CD4-positive, CD25-positive, alpha-beta regulatory T cell (primary cell): ENCODE measurements around the gene HAUS3. TPM values are rescaled to one million over a fixed set of nuclear protein-coding genes. Genes with fewer than 3 reads are reported as not detected.

Source experiments
- ATAC-seq, 2 donors: fragments of 150-1000 bp; cut with Tn5 transposase; one replicate each; pipeline ENCODE4 v1.10.0; 2021; ENCODE audit warnings: low read depth in 2 of 2, moderate number of reproducible peaks in 2 of 2, moderate library complexity in 1 of 2
- DNase-seq, 3 donors: peaks; one replicate each; pipeline versions ENCODE4 v3.0.0 to v3.0.0-alpha.2; 2012 to 2022; ENCODE audit warnings: mixed read lengths in 1 of 3
- H3K27ac ChIP-seq: one replicate; pipeline ENCODE4 v1.7.0; 2013; ENCODE audit warnings: mild to moderate bottlenecking, low read length; ENCODE audit not compliant: insufficient read depth, poor library complexity, severe bottlenecking
- H3K27me3 ChIP-seq: one replicate; pipeline ENCODE4 v1.7.0; 2013; ENCODE audit warnings: low read length; ENCODE audit not compliant: control insufficient read depth, insufficient read depth
- H3K36me3 ChIP-seq: one replicate; pipeline ENCODE4 v1.7.0; 2013; ENCODE audit warnings: mild to moderate bottlenecking, low read length, moderate library complexity; ENCODE audit not compliant: control insufficient read depth, insufficient read depth
- H3K4me1 ChIP-seq: 2 replicates; pipeline ENCODE4 v1.7.0; 2013; ENCODE audit warnings: mild to moderate bottlenecking, low read length; ENCODE audit not compliant: insufficient read depth, control insufficient read depth, poor library complexity, severe bottlenecking
- H3K4me3 ChIP-seq: one replicate; pipeline ENCODE4 v1.7.0; 2013; ENCODE audit warnings: low read depth, mild to moderate bottlenecking, low read length, moderate library complexity
- H3K9me3 ChIP-seq, 2 experiments: 1 replicate in 1 of 2; 2 replicates in 1 of 2; pipeline ENCODE4 v1.7.0; 2013; ENCODE audit warnings: low read length in 2 of 2, mild to moderate bottlenecking in 1 of 2, moderate library complexity in 1 of 2; ENCODE audit not compliant: control insufficient read depth in 2 of 2
- H3K27ac Mint-ChIP-seq, 3 donors: one replicate each; pipeline ENCODE4 v1.8.0; 2020 to 2022; ENCODE audit warnings: mild to moderate bottlenecking in 3 of 3, mixed read lengths in 3 of 3, moderate library complexity in 2 of 3
- H3K27me3 Mint-ChIP-seq: one replicate; pipeline ENCODE4 v1.8.0; 2022; ENCODE audit warnings: mild to moderate bottlenecking, mixed read lengths
- H3K36me3 Mint-ChIP-seq: one replicate; pipeline ENCODE4 v1.8.0; 2020; ENCODE audit warnings: mixed read lengths
- H3K4me1 Mint-ChIP-seq, 4 donors: one replicate each; pipeline ENCODE4 v1.8.0; 2020 to 2022; ENCODE audit warnings: mixed read lengths in 4 of 4, mild to moderate bottlenecking in 1 of 4
- H3K4me3 Mint-ChIP-seq, 4 donors: one replicate each; pipeline ENCODE4 v1.8.0; 2020 to 2022; ENCODE audit warnings: mild to moderate bottlenecking in 4 of 4, mixed read lengths in 4 of 4, moderate library complexity in 3 of 4
- H3K9me3 Mint-ChIP-seq, 7 donors: one replicate each; pipeline ENCODE4 v1.8.0; 2020 to 2022; ENCODE audit warnings: mixed read lengths in 7 of 7, mild to moderate bottlenecking in 3 of 7, moderate library complexity in 2 of 7
- polyA plus RNA-seq, 4 donors: library from polyadenylated mRNA; unstranded; fragments of 300-500 nt; fragmentation: Illumina TruSeq; gene quantifications; one replicate each; pipeline ENCODE4 v1.2.3, GENCODE V29; 2021
- total RNA-seq: library from RNA; stranded (reverse); gene quantifications from one replicate; pipeline ENCODE4 v1.2.3, GENCODE V29; 2022

HAUS3 gene
- total and polyA plus RNA-seq, 5 donors from 2014 or later, result 27.5 to 140 (median 28.8) TPM

DNA sequence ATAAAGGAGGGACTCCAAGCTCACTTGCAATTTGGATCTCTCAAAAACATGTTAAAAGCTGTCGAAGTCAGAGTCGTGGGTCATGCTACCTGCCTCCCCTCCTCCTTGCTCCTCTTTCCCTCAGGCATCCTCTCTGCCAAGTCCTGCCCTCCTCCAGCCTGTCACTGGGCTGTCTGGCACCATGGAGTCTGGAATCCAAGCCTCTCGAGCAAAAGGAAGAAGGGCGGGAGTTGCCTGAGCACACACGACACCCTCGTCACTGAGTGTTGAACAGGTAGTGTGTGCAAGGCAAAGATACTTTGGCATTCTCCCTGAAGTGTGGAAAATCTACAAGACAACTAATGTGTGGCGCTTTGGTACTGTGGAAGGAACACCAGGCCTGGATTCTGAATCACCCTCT, 62.2 kb downstream of the HAUS3 start:
- no peaks in the 10 kb centered on the region for H3K36me3 ChIP-seq
- no peak for ATAC-seq
- H3K27me3 Mint-ChIP-seq, result no peaks in the 10 kb centered on the region
- no peak overlapping the region for H3K27ac ChIP-seq
- H3K4me3 Mint-ChIP-seq, result no peak overlapping the region
- peaks cover 5% of the 10 kb centered on the region for H3K4me1 ChIP-seq
- H3K4me1 Mint-ChIP-seq, result peaks cover 0 to 29% (median 6%) of the 10 kb centered on the region in 4 donors
- H3K27me3 ChIP-seq, result no peaks in the 10 kb centered on the region
- H3K9me3 Mint-ChIP-seq, result peaks cover 0 to 7% (median 2%) of the 10 kb centered on the region in 7 donors
- H3K36me3 Mint-ChIP-seq, result peaks cover 3% of the 10 kb centered on the region
- no peak overlapping the region for H3K4me3 ChIP-seq
- no peak overlapping the region for H3K27ac Mint-ChIP-seq
- H3K9me3 ChIP-seq, result no peaks in the 10 kb centered on the region
- DNase-seq, result no peak

GRCh38 chr4:2178986-2179385, 62.9 kb downstream of the HAUS3 start:
- H3K27ac Mint-ChIP-seq, result no peak overlapping the region
- DNase-seq (no peak), ATAC-seq (no peak)
- H3K27me3 Mint-ChIP-seq, result no peaks in the 10 kb centered on the region
- H3K36me3 Mint-ChIP-seq, result peaks cover 6% of the 10 kb centered on the region
- H3K36me3 ChIP-seq, result no peaks in the 10 kb centered on the region
- no peak overlapping the region for H3K4me3 ChIP-seq
- no peaks in the 10 kb centered on the region for H3K27me3 ChIP-seq
- H3K27ac ChIP-seq, result no peak overlapping the region
- peaks cover 5% of the 10 kb centered on the region for H3K4me1 ChIP-seq
- peaks cover 0 to 32% (median 6%) of the 10 kb centered on the region in 4 donors for H3K4me1 Mint-ChIP-seq
- H3K9me3 Mint-ChIP-seq, result peaks cover 0 to 7% (median 2%) of the 10 kb centered on the region in 7 donors
- H3K9me3 ChIP-seq, result no peaks in the 10 kb centered on the region
- H3K4me3 Mint-ChIP-seq, result no peak overlapping the region

Other genes with a start within 250 kb of the HAUS3 start
- 50.7 TPM for gene NELFA, start 233.1 kb downstream of the HAUS3 start, total RNA-seq
- gene NELFA, start 233.1 kb downstream of the HAUS3 start, polyA plus RNA-seq, result 10 to 100 TPM; 20.2 to 30.5 (median 26.9) TPM
- 0.15 TPM for gene NAT8L, start 182.8 kb downstream of the HAUS3 start, total RNA-seq
- under 1 TPM in 1 of 4 donors, not detected in 3; 0.02 TPM for gene NAT8L, start 182.8 kb downstream of the HAUS3 start, polyA plus RNA-seq
- 4.9 TPM for gene POLN, start within 50 bp of the HAUS3 start, total RNA-seq
- 1 to 10 TPM in 1 of 4 donors, under 1 TPM in 3; 0.46 to 1.7 (median 0.92) TPM for gene POLN, start within 50 bp of the HAUS3 start, polyA plus RNA-seq
- gene MXD4, start 20.0 kb upstream of the HAUS3 start, total RNA-seq, result 121 TPM
- 10 to 100 TPM; 34.3 to 60.4 (median 47.2) TPM for gene MXD4, start 20.0 kb upstream of the HAUS3 start, polyA plus RNA-seq
- gene ZFYVE28, start 176.5 kb upstream of the HAUS3 start, total RNA-seq, result 86.4 TPM
- gene ZFYVE28, start 176.5 kb upstream of the HAUS3 start, polyA plus RNA-seq, result 10 to 100 TPM in 2 of 4 donors, 1 to 10 TPM in 2; 8.5 to 26.0 (median 13.4) TPM
- gene CFAP99, start 176.8 kb upstream of the HAUS3 start, total RNA-seq, result 0.20 TPM
- not detected for gene CFAP99, start 176.8 kb upstream of the HAUS3 start, polyA plus RNA-seq
- gene RNF4, start 227.0 kb upstream of the HAUS3 start, total RNA-seq, result 111 TPM
- 10 to 100 TPM; 72.0 to 94.4 (median 83.0) TPM for gene RNF4, start 227.0 kb upstream of the HAUS3 start, polyA plus RNA-seq